HCT116 (cell line): ENCODE results near the gene TNFRSF21. TPM values are rescaled to one million over a fixed set of nuclear protein-coding genes. Genes with fewer than 3 reads are reported as not detected.

ENCODE experiments used
- ATAC-seq: fragments of 200-7000 bp; cut with Tn5 transposase; 2 replicates; pipeline ENCODE4 v1.9.1; 2020; ENCODE audit warnings: mild to moderate bottlenecking, moderate library complexity
- BruUV-seq: library from RNA; stranded (reverse); fragments of 400-500 nt; replicated peaks from 2 replicates; lab custom pipeline; 2021; lab: Mats Ljungman, UMichigan
- CTCF ChIA-PET: fragments of 300-600 bp; sonication (Branson Sonifier 250); formaldehyde crosslinking; loops from one replicate; lab custom pipeline; 2021; ENCODE audit warnings: antibody characterized with exemption; lab: Charles Lee
- POLR2A ChIA-PET: fragments of 300-600, 350-600 bp; sonication (Branson Sonifier 250); formaldehyde crosslinking; loops from one replicate; lab custom pipeline; 2021; ENCODE audit warnings: antibody characterized with exemption; lab: Charles Lee
- RAD21 ChIA-PET, 2 experiments: fragments of 300-600 bp; sonication (Branson Sonifier 250); formaldehyde crosslinking; loops; one replicate each; lab custom pipeline; 2023; ENCODE audit warnings: low total read pairs in 2 of 2; ENCODE audit not compliant: uncharacterized antibody in 2 of 2, unreplicated experiment in 2 of 2, low non-redundant PET in 1 of 2; lab: Charles Lee
- DNase-seq: peaks from one replicate; pipeline ENCODE4 v3.0.0-alpha.2; 2010; ENCODE audit warnings: low read depth, low spot score
- H2AFZ ChIP-seq: fragments of 200-600 bp; shearing (Covaris generic), sonication (generic); 2 replicates; pipeline ENCODE4 v1.6.1; 2017; ENCODE audit warnings: low read depth, mixed run types, mixed read lengths, antibody characterized with exemption, low read length; ENCODE audit not compliant: poor library complexity, severe bottlenecking
- H3K27ac ChIP-seq: 2 replicates; pipeline ENCODE4 v1.5.1; 2012; ENCODE audit warnings: low read depth, low read length
- H3K27me3 ChIP-seq: fragments of 200-600 bp; sonication (generic); 2 replicates; pipeline ENCODE4 v1.6.1; 2016; ENCODE audit warnings: mixed run types, low read length, mixed read lengths; ENCODE audit not compliant: insufficient read depth
- H3K36me3 ChIP-seq, 2 experiments: fragments of 200-500 bp in 1 of 2; fragments of 200-600 bp in 1 of 2; sonication (Bioruptor generic) in 1 of 2; sonication (generic) in 1 of 2; 2 replicates each; pipeline versions ENCODE4 v1.5.1 to v1.6.1; 2014 to 2016; ENCODE audit warnings: low read length in 2 of 2, inconsistent platforms in 1 of 2, mixed read lengths in 1 of 2, mixed run types in 1 of 2; ENCODE audit not compliant: insufficient read depth in 2 of 2, control insufficient read depth in 1 of 2
- H3K4me1 ChIP-seq, 2 experiments: fragments of 200-600 bp in 1 of 2; sonication (generic) in 1 of 2; 2 replicates each; pipeline versions ENCODE4 v1.5.1 to v1.6.1; 2012 to 2017; ENCODE audit warnings: low read length in 2 of 2, inconsistent platforms in 1 of 2, mild to moderate bottlenecking in 1 of 2, mixed read lengths in 1 of 2, mixed run types in 1 of 2, moderate library complexity in 1 of 2; ENCODE audit not compliant: insufficient read depth in 2 of 2, control insufficient read depth in 1 of 2
- H3K4me2 ChIP-seq: fragments of 200-600 bp; sonication (generic); 2 replicates; pipeline ENCODE4 v1.6.1; 2017; ENCODE audit warnings: mixed run types, low read length, mixed read lengths
- H3K4me3 ChIP-seq, 2 experiments: fragments of 200-600 bp in 1 of 2; sonication (generic) in 1 of 2; replicated peaks in 1 of 2; 2 replicates each; pipeline ENCODE4 v1.5.1; 2011 to 2016; ENCODE audit warnings: low read length in 2 of 2, control low read depth in 1 of 2, low read depth in 1 of 2, mild to moderate bottlenecking in 1 of 2, mixed read lengths in 1 of 2, mixed run types in 1 of 2
- H3K79me2 ChIP-seq: fragments of 200-600 bp; sonication (generic); 2 replicates; pipeline ENCODE4 v1.6.1; 2017; ENCODE audit warnings: mild to moderate bottlenecking, mixed run types, low read length, moderate library complexity, mixed read lengths; ENCODE audit not compliant: insufficient read depth
- H3K9ac ChIP-seq: fragments of 200-600 bp; sonication (generic); 2 replicates; pipeline ENCODE4 v1.6.1; 2016; ENCODE audit warnings: low read length, mixed read lengths
- H3K9me2 ChIP-seq: fragments of 200-600 bp; sonication (generic), shearing (Covaris generic); 2 replicates; pipeline ENCODE4 v1.6.1; 2017; ENCODE audit warnings: mixed run types, mild to moderate bottlenecking, moderate library complexity; ENCODE audit not compliant: insufficient read depth
- H3K9me3 ChIP-seq, 2 experiments: fragments of 200-500 bp in 1 of 2; fragments of 200-600 bp in 1 of 2; sonication (Bioruptor generic) in 1 of 2; sonication (generic) in 1 of 2; 2 replicates each; pipeline ENCODE4 v1.6.1; 2014 to 2017; ENCODE audit warnings: low read length in 2 of 2, mixed read lengths in 2 of 2, inconsistent platforms in 1 of 2, low read depth in 1 of 2, mild to moderate bottlenecking in 1 of 2, mixed run types in 1 of 2, moderate library complexity in 1 of 2; ENCODE audit not compliant: control insufficient read depth in 1 of 2, insufficient read depth in 1 of 2
- H4K20me1 ChIP-seq: fragments of 200-600 bp; sonication (generic), shearing (Covaris generic); 2 replicates; pipeline ENCODE4 v1.6.1; 2017; ENCODE audit warnings: mixed run types, mild to moderate bottlenecking, moderate library complexity; ENCODE audit not compliant: insufficient read depth
- CEBPB ChIP-seq: IDR thresholded peaks from 2 replicates; pipeline ENCODE4 v1.6.1; 2012; ENCODE audit warnings: low read depth
- CTCF ChIP-seq, 3 experiments: fragments of 200-600 bp in 1 of 3; sonication (generic) in 1 of 3; IDR thresholded peaks in 2 of 3; conservative IDR thresholded peaks in 1 of 3; 2 replicates each; pipeline ENCODE4 v1.5.1; 2012 to 2017; ENCODE audit warnings: low read depth in 2 of 3, low read length in 2 of 3, antibody characterized with exemption in 1 of 3, borderline replicate concordance in 1 of 3, control low read depth in 1 of 3, mild to moderate bottlenecking in 1 of 3, mixed read lengths in 1 of 3, mixed run types in 1 of 3, moderate library complexity in 1 of 3; ENCODE audit not compliant: insufficient read depth in 1 of 3
- EGR1 ChIP-seq: IDR thresholded peaks from 2 replicates; pipeline ENCODE4 v1.6.1; 2012; ENCODE audit warnings: low read depth
- EZH2 ChIP-seq: fragments of 200-600 bp; sonication (generic); IDR thresholded peaks from 2 replicates; pipeline ENCODE4 v1.6.1; 2017; ENCODE audit warnings: antibody characterized with exemption, mixed run types
- EZH2phosphoT487 ChIP-seq: fragments of 200-600 bp; IDR thresholded peaks from 2 replicates; pipeline ENCODE4 v1.6.1; 2018; ENCODE audit warnings: antibody characterized with exemption, borderline replicate concordance
- FOSL1 ChIP-seq: IDR thresholded peaks from 2 replicates; pipeline ENCODE4 v1.6.1; 2012; ENCODE audit warnings: low read depth
- POLR2A ChIP-seq: IDR thresholded peaks from 2 replicates; pipeline ENCODE4 v1.7.0; 2011; ENCODE audit warnings: borderline replicate concordance; ENCODE audit not compliant: insufficient read depth, insufficient read length; ENCODE audit errors: extremely low read depth
- POLR2AphosphoS5 ChIP-seq: IDR thresholded peaks from 2 replicates; pipeline ENCODE4 v1.6.1; 2011; ENCODE audit warnings: mild to moderate bottlenecking, low read depth, low read length, moderate library complexity
- RAD21 ChIP-seq: IDR thresholded peaks from 2 replicates; pipeline ENCODE4 v1.6.1; 2012; ENCODE audit warnings: low read depth, mild to moderate bottlenecking
- REST ChIP-seq: IDR thresholded peaks from 2 replicates; pipeline ENCODE4 v1.6.1; 2012; ENCODE audit warnings: low read depth
- SP1 ChIP-seq: IDR thresholded peaks from 2 replicates; pipeline ENCODE4 v1.6.1; 2012; ENCODE audit warnings: low read depth
- TCF7L2 ChIP-seq: IDR thresholded peaks from 2 replicates; pipeline ENCODE4 v1.7.0; 2011; ENCODE audit warnings: borderline replicate concordance, inconsistent platforms; ENCODE audit not compliant: insufficient read depth, insufficient read length; ENCODE audit errors: extremely low read depth
- ZBTB33 ChIP-seq: IDR thresholded peaks from 2 replicates; pipeline ENCODE4 v1.6.1; 2011; ENCODE audit warnings: mild to moderate bottlenecking, low read length, moderate library complexity; ENCODE audit not compliant: insufficient replicate concordance; ENCODE audit errors: extremely low read depth
- intact Hi-C: fragments of 100-400 bp; cut with micrococcal nuclease; formaldehyde crosslinking; loops from 2 replicates; pipeline ENCODE4 v1.10.0; 2022
- total RNA-seq: library from RNA; stranded (reverse); gene quantifications from one replicate; pipeline ENCODE4 v1.2.1, GENCODE V29; 2021; ENCODE audit not compliant: unreplicated experiment

Gene TNFRSF21
- total RNA-seq, 1 experiment from 2014 or later, result 48.3 TPM

GRCh38 chr6:47294990-47295389, 14.7 kb downstream of the TNFRSF21 start:
- no peaks in the 10 kb centered on the region for H4K20me1 ChIP-seq
- no peak for DNase-seq
- no peaks in the 10 kb centered on the region for H3K36me3 ChIP-seq
- ChIA-PET POLR2A (no interaction called here), CTCF (no interaction called here), RAD21 (no interaction called here)
- intact Hi-C loops, result no loop called here
- H3K27me3 ChIP-seq, result no peaks in the 10 kb centered on the region
- ATAC-seq, result no peak
- peaks cover 98% of the 10 kb centered on the region for H3K79me2 ChIP-seq
- peaks cover 0 to 12% of the 10 kb centered on the region in 2 experiments; a peak in 1 of 4 replicates for H3K4me1 ChIP-seq
- no peaks in the 10 kb centered on the region for H3K9me2 ChIP-seq
- TF ChIP-seq CEBPB (no peak), RAD21 (no peak)
- no peak overlapping the region for H3K9ac ChIP-seq
- no peak overlapping the region for H3K27ac ChIP-seq
- H2AFZ ChIP-seq, result no peak overlapping the region
- H3K4me2 ChIP-seq, result no peak overlapping the region
- no peak overlapping the region for H3K4me3 ChIP-seq
- no TSS peak for BruUV-seq
- H3K9me3 ChIP-seq, result no peaks in the 10 kb centered on the region

- no peaks in the 10 kb centered on the region for H4K20me1 ChIP-seq
- H3K9ac ChIP-seq, result no peak overlapping the region
- no peaks in the 10 kb centered on the region for H3K27me3 ChIP-seq
- H3K4me3 ChIP-seq, result no peak overlapping the region
- no peaks in the 10 kb centered on the region for H3K36me3 ChIP-seq
- DNase-seq (no peak), ATAC-seq (no peak)
- H3K4me1 ChIP-seq, result peaks cover 0 to 12% of the 10 kb centered on the region in 2 experiments; a peak in 1 of 4 replicates
- POLR2A ChIA-PET, result interaction anchor here (1.1 to 1.8 kb wide), 3 partner anchors 13 to 50 kb away, joined by 3 to 4 read pairs (median 3); no protein-coding TSS in a partner anchor
- H3K9me2 ChIP-seq, result no peaks in the 10 kb centered on the region
- CTCF ChIA-PET, result no interaction called here
- no TSS peak for BruUV-seq
- RAD21 ChIA-PET, result no interaction called here
- intact Hi-C loops, result no loop called here
- peaks cover 96% of the 10 kb centered on the region for H3K79me2 ChIP-seq
- H3K4me2 ChIP-seq, result peak overlapping the region; percentile 20; the same call in 1 of the 2 replicates
- no peaks in the 10 kb centered on the region for H3K9me3 ChIP-seq
- H2AFZ ChIP-seq, result no peak overlapping the region
- H3K27ac ChIP-seq, result no peak overlapping the region
- TF ChIP-seq CTCF (IDR thresholded peaks at IDR 0.05 in 2 of 3, conservative IDR thresholded peaks at IDR 0.05 in 1 of 3; ENCODE audit: borderline replicate concordance in 1 of 3, insufficient read depth in 1 of 3, low read depth in 2 of 3, low read length in 2 of 3) (no peak), POLR2AphosphoS5 (no peak), EGR1 (no peak), TCF7L2 (no peak), POLR2A (no peak), FOSL1 (no peak), SP1 (no peak), EZH2phosphoT487 (no peak), ZBTB33 (no peak), EZH2 (no peak), REST (no peak)
Observed at GRCh38 chr6:47292944-47293343, 16.8 kb downstream of the TNFRSF21 start.
